Activated CD8-positive, alpha-beta memory T cell treated with anti-CD3 and anti-CD28 coated beads, Interleukin-2, amount 50 U/mL, for 1 hour (primary cell): ENCODE results near the gene NLGN4Y.

ENCODE experiments used
- DNase-seq: peaks from one replicate; pipeline ENCODE4 v3.0.0-alpha.2; 2020; ENCODE audit errors: extremely low read depth

The NLGN4Y gene

GRCh38 chrY:14644157-14644952 is 120.0 kb downstream of the NLGN4Y start:
- no peak for DNase-seq

GRCh38 chrY:14679181-14679580 is 154.9 kb downstream of the NLGN4Y start:
- DNase-seq, result no peak

GRCh38 chrY:14694543-14694942 is 170.2 kb downstream of the NLGN4Y start:
- no peak for DNase-seq

GRCh38 chrY:14708158-14708557 is 183.8 kb downstream of the NLGN4Y start:
- DNase-seq, result no peak

- DNase-seq, result no peak
These were observed 217.3 kb downstream of the NLGN4Y start for GRCh38 chrY:14741596-14741995.

- no peak for DNase-seq
These were observed 224.0 kb downstream of the NLGN4Y start for GRCh38 chrY:14748329-14748728.

GRCh38 chrY:14755571-14755970 is 231.2 kb downstream of the NLGN4Y start:
- no peak for DNase-seq

GRCh38 chrY:14762903-14763302 is 238.6 kb downstream of the NLGN4Y start:
- no peak for DNase-seq

- no peak for DNase-seq
These were observed 239.3 kb downstream of the NLGN4Y start for GRCh38 chrY:14763600-14763999.

GRCh38 chrY:14778208-14778607 is 253.9 kb downstream of the NLGN4Y start:
- DNase-seq, result no peak

GRCh38 chrY:14793104-14793503 is 268.8 kb downstream of the NLGN4Y start:
- DNase-seq, result no peak

- no peak for DNase-seq
These were observed 269.3 kb downstream of the NLGN4Y start for GRCh38 chrY:14793674-14794073.

GRCh38 chrY:14798010-14798409 is 273.7 kb downstream of the NLGN4Y start:
- no peak for DNase-seq

GRCh38 chrY:14801096-14801495 is 276.8 kb downstream of the NLGN4Y start:
- DNase-seq, result no peak

- no peak for DNase-seq
These were observed 277.8 kb downstream of the NLGN4Y start for GRCh38 chrY:14802125-14802524.

GRCh38 chrY:14804041-14804440 is 279.7 kb downstream of the NLGN4Y start:
- DNase-seq, result no peak

- DNase-seq, result no peak
These were observed 294.1 kb downstream of the NLGN4Y start for GRCh38 chrY:14818452-14818851.

- no peak for DNase-seq
These were observed 297.9 kb downstream of the NLGN4Y start for GRCh38 chrY:14822201-14822600.

- DNase-seq, result no peak
These were observed 298.6 kb downstream of the NLGN4Y start for GRCh38 chrY:14822906-14823305.

GRCh38 chrY:14824583-14824982 is 300.3 kb downstream of the NLGN4Y start:
- no peak for DNase-seq

- DNase-seq, result no peak
These were observed 301.4 kb downstream of the NLGN4Y start for GRCh38 chrY:14825728-14826127.

- no peak for DNase-seq
These were observed 304.2 kb downstream of the NLGN4Y start for GRCh38 chrY:14828531-14828930.

- DNase-seq, result no peak
These were observed 305.1 kb downstream of the NLGN4Y start for GRCh38 chrY:14829366-14829885.
